GM12873 (cell line): ENCODE results near the gene OTUD7B.

ENCODE experiments used
- CTCF ChIP-seq: IDR thresholded peaks from 2 replicates; pipeline ENCODE4 v1.5.1; 2012; ENCODE audit warnings: low read depth, mild to moderate bottlenecking, moderate library complexity, low read length, control low read depth; ENCODE audit not compliant: insufficient read depth; ENCODE audit errors: missing control alignments

OTUD7B gene

GRCh38 chr1:149942885-149943284, 67.6 kb downstream of the OTUD7B start:
- TF ChIP-seq CTCF: no peak

GRCh38 chr1:149942207-149942606, 68.3 kb downstream of the OTUD7B start:
- TF ChIP-seq CTCF: no peak

- TF ChIP-seq CTCF: no peak
Measured at GRCh38 chr1:149940427-149940826, 70.1 kb downstream of the OTUD7B start.

- no peak for TF ChIP-seq CTCF
Measured at GRCh38 chr1:149937759-149938158, 72.8 kb downstream of the OTUD7B start.

- no peak for TF ChIP-seq CTCF
Measured at GRCh38 chr1:149936992-149937705, 73.4 kb downstream of the OTUD7B start.

GRCh38 chr1:149936170-149936991, 74.1 kb downstream of the OTUD7B start, which contains the start of gene MTMR11:
MTMR11 (minus strand) TSS chr1:149936879; CDS start chr1:149936647, 232 bp downstream.
- no peak for TF ChIP-seq CTCF

- no peak for TF ChIP-seq CTCF
Measured at GRCh38 chr1:149934356-149934755, 76.2 kb downstream of the OTUD7B start.
